SK-N-SH (cell line): Measurements from ENCODE around the gene PALLD. TPM values are rescaled to one million over a fixed set of nuclear protein-coding genes. Genes with fewer than 3 reads are reported as not detected.

Experiments
- CTCF ChIA-PET: fragments of 300-600, 350-600 bp; formaldehyde crosslinking; extraction: SDS; loops from one replicate; lab custom pipeline; 2021; lab: Yijun Ruan, JAX
- POLR2A ChIA-PET: fragments of 350-600 bp; sonication (Branson Sonifier 250); formaldehyde crosslinking; extraction: SDS; loops from one replicate; lab custom pipeline; 2020; ENCODE audit warnings: antibody characterized with exemption, inconsistent platforms; lab: Yijun Ruan, JAX
- DNase-seq: peaks from one replicate; pipeline ENCODE4 v3.0.0; 2012
- H2AFZ ChIP-seq: fragments of 200-600 bp; sonication (generic); 2 replicates; pipeline ENCODE4 v1.8.1; 2016; ENCODE audit warnings: antibody characterized with exemption, mild to moderate bottlenecking, low read depth
- H3F3A ChIP-seq: fragments of 200-600 bp; sonication (generic); replicated peaks from 2 replicates; pipeline ENCODE3; 2016; ENCODE audit warnings: antibody characterized with exemption, mild to moderate bottlenecking; ENCODE audit not compliant: insufficient read depth
- H3K27ac ChIP-seq, 2 experiments: fragments of 200-500 bp in 1 of 2; fragments of 200-600 bp in 1 of 2; sonication (Bioruptor generic) in 1 of 2; sonication (generic), shearing (Covaris generic) in 1 of 2; 2 replicates each; pipeline versions ENCODE4 v1.5.1 to v1.6.1; 2014 to 2016; ENCODE audit warnings: low read depth in 2 of 2, inconsistent platforms in 1 of 2, low read length in 1 of 2, mild to moderate bottlenecking in 1 of 2, mixed read lengths in 1 of 2
- H3K27me3 ChIP-seq: fragments of 200-600 bp; sonication (generic), shearing (Covaris generic); 2 replicates; pipeline ENCODE4 v1.6.1; 2016; ENCODE audit warnings: mixed run types; ENCODE audit not compliant: insufficient read depth
- H3K36me3 ChIP-seq, 2 experiments: fragments of 200-500 bp in 1 of 2; fragments of 200-600 bp in 1 of 2; sonication (Bioruptor generic) in 1 of 2; sonication (generic) in 1 of 2; replicated peaks in 1 of 2; 2 replicates each; pipeline versions ENCODE3 to v1.5.1; 2014 to 2016; ENCODE audit warnings: low read length in 1 of 2, mild to moderate bottlenecking in 1 of 2; ENCODE audit not compliant: insufficient read depth in 2 of 2, control insufficient read depth in 1 of 2
- H3K4me1 ChIP-seq, 2 experiments: fragments of 200-500 bp in 1 of 2; fragments of 200-600 bp in 1 of 2; sonication (Bioruptor generic) in 1 of 2; sonication (generic), shearing (Covaris generic) in 1 of 2; 2 replicates each; pipeline versions ENCODE4 v1.5.1 to v1.6.1; 2014 to 2016; ENCODE audit warnings: low read depth in 1 of 2, low read length in 1 of 2, mixed run types in 1 of 2; ENCODE audit not compliant: insufficient read depth in 2 of 2, control insufficient read depth in 1 of 2
- H3K4me2 ChIP-seq: fragments of 200-600 bp; sonication (generic), shearing (Covaris generic); 2 replicates; pipeline ENCODE4 v1.6.1; 2017; ENCODE audit warnings: mixed run types
- H3K4me3 ChIP-seq, 2 experiments: fragments of 200-500 bp in 1 of 2; fragments of 200-600 bp in 1 of 2; sonication (Bioruptor generic) in 1 of 2; sonication (generic), shearing (Covaris generic) in 1 of 2; 2 replicates each; pipeline versions ENCODE4 v1.5.1 to v1.8.1; 2014 to 2016; ENCODE audit warnings: low read depth in 2 of 2, inconsistent platforms in 1 of 2, low read length in 1 of 2, mild to moderate bottlenecking in 1 of 2, mixed read lengths in 1 of 2, moderate library complexity in 1 of 2
- H3K79me2 ChIP-seq: fragments of 200-600 bp; sonication (generic); 2 replicates; pipeline ENCODE4 v1.8.1; 2017; ENCODE audit warnings: mild to moderate bottlenecking; ENCODE audit not compliant: insufficient read depth
- H3K9ac ChIP-seq: fragments of 200-600 bp; sonication (generic); 2 replicates; pipeline ENCODE4 v1.6.1; 2017; ENCODE audit warnings: mixed run types
- H3K9me2 ChIP-seq: fragments of 200-600 bp; sonication (generic); 2 replicates; pipeline ENCODE4 v1.6.1; 2017; ENCODE audit warnings: mixed run types
- H3K9me3 ChIP-seq: fragments of 200-600 bp; sonication (generic); 2 replicates; pipeline ENCODE4 v1.6.1; 2017; ENCODE audit warnings: mixed run types, mild to moderate bottlenecking, moderate library complexity
- H4K20me1 ChIP-seq: fragments of 200-600 bp; sonication (generic); 2 replicates; pipeline ENCODE4 v1.6.1; 2017; ENCODE audit warnings: mild to moderate bottlenecking, mixed run types; ENCODE audit not compliant: insufficient read depth
- ELF1 ChIP-seq: IDR thresholded peaks from 2 replicates; pipeline ENCODE4 v1.4.0; 2012
- EZH2phosphoT487 ChIP-seq: fragments of 200-600 bp; sonication (generic); IDR thresholded peaks from 2 replicates; pipeline ENCODE4 v1.6.1; 2017; ENCODE audit warnings: low read depth, mixed run types, mild to moderate bottlenecking, antibody characterized with exemption, moderate library complexity, borderline replicate concordance
- FOSL2 ChIP-seq: IDR thresholded peaks from 2 replicates; pipeline ENCODE4 v1.4.0; 2012; ENCODE audit warnings: low read depth, mild to moderate bottlenecking, moderate library complexity, borderline replicate concordance
- FOXM1 ChIP-seq: IDR thresholded peaks from 2 replicates; pipeline ENCODE4 v1.4.0; 2012; ENCODE audit warnings: low read depth, mild to moderate bottlenecking
- MXI1 ChIP-seq: IDR thresholded peaks from 2 replicates; pipeline ENCODE4 v1.6.1; 2012; ENCODE audit warnings: mild to moderate bottlenecking, low read depth, low read length, improper control_type of control experiment
- NRF1 ChIP-seq: IDR thresholded peaks from 2 replicates; pipeline ENCODE4 v1.6.1; 2012; ENCODE audit warnings: low read depth, mild to moderate bottlenecking, low read length
- RAD21 ChIP-seq: IDR thresholded peaks from 2 replicates; pipeline ENCODE4 v1.6.1; 2012; ENCODE audit warnings: mild to moderate bottlenecking, low read length
- RXRA ChIP-seq: IDR thresholded peaks from 2 replicates; pipeline ENCODE4 v1.4.0; 2012; ENCODE audit warnings: low read depth, mild to moderate bottlenecking, borderline replicate concordance
- SMC3 ChIP-seq: IDR thresholded peaks from 2 replicates; pipeline ENCODE4 v1.6.1; 2012; ENCODE audit warnings: low read depth, low read length, improper control_type of control experiment
- TAF1 ChIP-seq: IDR thresholded peaks from 2 replicates; pipeline ENCODE4 v1.6.1; 2012; ENCODE audit warnings: low read depth, mild to moderate bottlenecking, low read length, moderate library complexity, borderline replicate concordance
- TEAD4 ChIP-seq: IDR thresholded peaks from 2 replicates; pipeline ENCODE4 v1.4.0; 2012; ENCODE audit warnings: mild to moderate bottlenecking, borderline replicate concordance; ENCODE audit not compliant: insufficient read depth
- WGBS: methylation state at CpG from one replicate; pipeline ENCODE4 v1.1.6; 2017; ENCODE audit warnings: low lambda C conversion rate; 5-methylcytosine and 5-hydroxymethylcytosine counted together
- polyA plus RNA-seq, 3 experiments: library from polyadenylated mRNA; depleted of rRNA; stranded (reverse); fragments of >200 nt; gene quantifications; 2 replicates each; pipeline ENCODE4 v1.2.3, GENCODE V29; 2012
- TF ChIP-seq, protein P1 (sequence below): IDR thresholded peaks from 2 replicates; pipeline ENCODE4 v1.6.1; 2012; ENCODE audit warnings: mild to moderate bottlenecking, low read depth, low read length, moderate library complexity
- TF ChIP-seq, protein P2 (sequence below): IDR thresholded peaks from 2 replicates; pipeline ENCODE4 v1.4.0; 2012; ENCODE audit warnings: low read depth
- TF ChIP-seq, protein P3 (sequence below): fragments of 150-350 bp; IDR thresholded peaks from 2 replicates; pipeline ENCODE4 v1.6.1; 2017; ENCODE audit warnings: antibody characterized with exemption, low read length, low read depth, borderline replicate concordance
- TF ChIP-seq, protein P4 (sequence below): IDR thresholded peaks from 2 replicates; pipeline ENCODE4; 2012
- TF ChIP-seq, protein P5 (sequence below): IDR thresholded peaks from 2 replicates; pipeline ENCODE4 v1.4.0; 2012; ENCODE audit warnings: low read depth, borderline replicate concordance
- TF ChIP-seq, protein P6 (sequence below): IDR thresholded peaks from 2 replicates; pipeline ENCODE4 v1.4.0; 2012; ENCODE audit warnings: low read depth, borderline replicate concordance
- TF ChIP-seq, protein P7 (sequence below): fragments of 150-350 bp; IDR thresholded peaks from 2 replicates; pipeline ENCODE4 v1.6.1; 2016; ENCODE audit warnings: mild to moderate bottlenecking, low read depth, low read length
- TF ChIP-seq, protein P8 (sequence below): fragments of 200-600 bp; sonication (generic); IDR thresholded peaks from 2 replicates; pipeline ENCODE4 v1.6.1; 2017; ENCODE audit warnings: antibody characterized with exemption, mild to moderate bottlenecking, moderate library complexity

The PALLD gene
- polyA plus RNA-seq, 1 of the 3 experiments (the other 2 are of a cell fraction): 33.0 TPM

DNA sequence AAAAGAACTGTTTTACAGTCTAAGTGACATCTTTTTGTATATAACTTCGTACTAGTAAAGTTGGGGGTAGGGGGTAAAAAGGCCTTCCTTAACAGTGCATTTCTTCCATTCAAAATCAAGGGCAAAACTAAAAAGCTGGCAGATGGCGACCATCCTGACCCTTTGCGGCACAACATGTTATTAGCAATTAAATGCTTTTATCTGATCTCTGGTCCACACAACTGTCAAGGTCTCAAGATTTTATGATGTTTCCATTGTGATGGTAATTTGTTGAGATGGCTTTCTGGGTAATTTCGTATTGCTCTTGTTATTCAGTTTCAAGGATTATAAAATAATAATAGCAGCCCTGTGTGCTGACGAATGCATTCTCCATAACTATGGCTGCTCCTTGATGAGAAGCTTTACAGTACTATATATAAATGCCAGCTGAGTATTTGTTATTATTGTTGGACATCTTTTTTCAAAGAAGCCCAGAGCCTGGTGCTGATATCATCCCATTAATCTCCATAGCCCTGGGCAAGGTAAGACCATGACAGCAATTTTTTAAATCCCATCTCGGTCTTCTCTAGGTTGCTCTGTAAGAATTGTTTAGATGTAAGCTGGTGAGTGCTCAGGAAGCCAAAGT, 423.7 kb downstream of the PALLD start:
- DNase-seq: peak; percentile 36
- no peaks in the 10 kb centered on the region for H3K9me2 ChIP-seq
- no peak overlapping the region for H3K9ac ChIP-seq
- no peak overlapping the region for H3K4me2 ChIP-seq
- 56% methylated on average over 6 of the region's 6 CpGs for WGBS
- 0 out of 2 replicates have a peak, but pooled peaks cover 3% of the 10 kb centered on the region for H3K79me2 ChIP-seq
- peak overlapping the region; percentile 43 to 97; a peak in 3 of 4 replicates for H3K27ac ChIP-seq
- CTCF ChIA-PET: interaction anchor here (0.8 to 7.9 kb wide), 25 partner anchors 9 to 737 kb away, joined by 3 to 103 read pairs (median 5); partner anchors contain the start of gene CBR4
- no peaks in the 10 kb centered on the region for H3K27me3 ChIP-seq
- H3K36me3 ChIP-seq: peaks cover 45 to 65% of the 10 kb centered on the region in 2 experiments
- H3K4me3 ChIP-seq: no peak overlapping the region; a peak in 1 of 4 replicates
- POLR2A ChIA-PET: interaction anchor here (0.6 to 2.3 kb wide), 5 partner anchors 87 to 699 kb away, joined by 3 to 9 read pairs (median 3); partner anchors contain the start of genes CBR4 and CLCN3
- H4K20me1 ChIP-seq: no peaks in the 10 kb centered on the region
- no peak overlapping the region; the same call in 1 of the 2 replicates for H2AFZ ChIP-seq
- peaks cover 0 to 32% of the 10 kb centered on the region in 2 experiments; a peak in 2 of 4 replicates for H3K4me1 ChIP-seq
- peaks cover 50% of the 10 kb centered on the region for H3F3A ChIP-seq
- H3K9me3 ChIP-seq: no peaks in the 10 kb centered on the region
- TF ChIP-seq ELF1 (no peak), FOXM1 (no peak), FOSL2 (no peak), EZH2phosphoT487 (no peak), RXRA (no peak), TEAD4 (no peak), MXI1 (peak; percentile 36; the same call in 1 of the 2 replicates), NRF1 (no peak), TAF1 (no peak), SMC3 (no peak), RAD21 (0 out of 2 replicates have a peak, but pooled peaks have one; percentile 1)
- TF ChIP-seq, protein P1, sequence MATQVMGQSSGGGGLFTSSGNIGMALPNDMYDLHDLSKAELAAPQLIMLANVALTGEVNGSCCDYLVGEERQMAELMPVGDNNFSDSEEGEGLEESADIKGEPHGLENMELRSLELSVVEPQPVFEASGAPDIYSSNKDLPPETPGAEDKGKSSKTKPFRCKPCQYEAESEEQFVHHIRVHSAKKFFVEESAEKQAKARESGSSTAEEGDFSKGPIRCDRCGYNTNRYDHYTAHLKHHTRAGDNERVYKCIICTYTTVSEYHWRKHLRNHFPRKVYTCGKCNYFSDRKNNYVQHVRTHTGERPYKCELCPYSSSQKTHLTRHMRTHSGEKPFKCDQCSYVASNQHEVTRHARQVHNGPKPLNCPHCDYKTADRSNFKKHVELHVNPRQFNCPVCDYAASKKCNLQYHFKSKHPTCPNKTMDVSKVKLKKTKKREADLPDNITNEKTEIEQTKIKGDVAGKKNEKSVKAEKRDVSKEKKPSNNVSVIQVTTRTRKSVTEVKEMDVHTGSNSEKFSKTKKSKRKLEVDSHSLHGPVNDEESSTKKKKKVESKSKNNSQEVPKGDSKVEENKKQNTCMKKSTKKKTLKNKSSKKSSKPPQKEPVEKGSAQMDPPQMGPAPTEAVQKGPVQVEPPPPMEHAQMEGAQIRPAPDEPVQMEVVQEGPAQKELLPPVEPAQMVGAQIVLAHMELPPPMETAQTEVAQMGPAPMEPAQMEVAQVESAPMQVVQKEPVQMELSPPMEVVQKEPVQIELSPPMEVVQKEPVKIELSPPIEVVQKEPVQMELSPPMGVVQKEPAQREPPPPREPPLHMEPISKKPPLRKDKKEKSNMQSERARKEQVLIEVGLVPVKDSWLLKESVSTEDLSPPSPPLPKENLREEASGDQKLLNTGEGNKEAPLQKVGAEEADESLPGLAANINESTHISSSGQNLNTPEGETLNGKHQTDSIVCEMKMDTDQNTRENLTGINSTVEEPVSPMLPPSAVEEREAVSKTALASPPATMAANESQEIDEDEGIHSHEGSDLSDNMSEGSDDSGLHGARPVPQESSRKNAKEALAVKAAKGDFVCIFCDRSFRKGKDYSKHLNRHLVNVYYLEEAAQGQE: no peak
- TF ChIP-seq, protein P2, sequence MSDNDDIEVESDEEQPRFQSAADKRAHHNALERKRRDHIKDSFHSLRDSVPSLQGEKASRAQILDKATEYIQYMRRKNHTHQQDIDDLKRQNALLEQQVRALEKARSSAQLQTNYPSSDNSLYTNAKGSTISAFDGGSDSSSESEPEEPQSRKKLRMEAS: no peak
- TF ChIP-seq, protein P3, sequence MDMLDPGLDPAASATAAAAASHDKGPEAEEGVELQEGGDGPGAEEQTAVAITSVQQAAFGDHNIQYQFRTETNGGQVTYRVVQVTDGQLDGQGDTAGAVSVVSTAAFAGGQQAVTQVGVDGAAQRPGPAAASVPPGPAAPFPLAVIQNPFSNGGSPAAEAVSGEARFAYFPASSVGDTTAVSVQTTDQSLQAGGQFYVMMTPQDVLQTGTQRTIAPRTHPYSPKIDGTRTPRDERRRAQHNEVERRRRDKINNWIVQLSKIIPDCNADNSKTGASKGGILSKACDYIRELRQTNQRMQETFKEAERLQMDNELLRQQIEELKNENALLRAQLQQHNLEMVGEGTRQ: no peak
- TF ChIP-seq, protein P4, sequence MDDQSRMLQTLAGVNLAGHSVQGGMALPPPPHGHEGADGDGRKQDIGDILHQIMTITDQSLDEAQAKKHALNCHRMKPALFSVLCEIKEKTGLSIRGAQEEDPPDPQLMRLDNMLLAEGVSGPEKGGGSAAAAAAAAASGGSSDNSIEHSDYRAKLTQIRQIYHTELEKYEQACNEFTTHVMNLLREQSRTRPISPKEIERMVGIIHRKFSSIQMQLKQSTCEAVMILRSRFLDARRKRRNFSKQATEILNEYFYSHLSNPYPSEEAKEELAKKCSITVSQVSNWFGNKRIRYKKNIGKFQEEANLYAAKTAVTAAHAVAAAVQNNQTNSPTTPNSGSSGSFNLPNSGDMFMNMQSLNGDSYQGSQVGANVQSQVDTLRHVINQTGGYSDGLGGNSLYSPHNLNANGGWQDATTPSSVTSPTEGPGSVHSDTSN: peak; percentile 12; the same call in 1 of the 2 replicates
- TF ChIP-seq, protein P5, sequence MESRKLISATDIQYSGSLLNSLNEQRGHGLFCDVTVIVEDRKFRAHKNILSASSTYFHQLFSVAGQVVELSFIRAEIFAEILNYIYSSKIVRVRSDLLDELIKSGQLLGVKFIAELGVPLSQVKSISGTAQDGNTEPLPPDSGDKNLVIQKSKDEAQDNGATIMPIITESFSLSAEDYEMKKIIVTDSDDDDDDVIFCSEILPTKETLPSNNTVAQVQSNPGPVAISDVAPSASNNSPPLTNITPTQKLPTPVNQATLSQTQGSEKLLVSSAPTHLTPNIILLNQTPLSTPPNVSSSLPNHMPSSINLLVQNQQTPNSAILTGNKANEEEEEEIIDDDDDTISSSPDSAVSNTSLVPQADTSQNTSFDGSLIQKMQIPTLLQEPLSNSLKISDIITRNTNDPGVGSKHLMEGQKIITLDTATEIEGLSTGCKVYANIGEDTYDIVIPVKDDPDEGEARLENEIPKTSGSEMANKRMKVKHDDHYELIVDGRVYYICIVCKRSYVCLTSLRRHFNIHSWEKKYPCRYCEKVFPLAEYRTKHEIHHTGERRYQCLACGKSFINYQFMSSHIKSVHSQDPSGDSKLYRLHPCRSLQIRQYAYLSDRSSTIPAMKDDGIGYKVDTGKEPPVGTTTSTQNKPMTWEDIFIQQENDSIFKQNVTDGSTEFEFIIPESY: no peak
- TF ChIP-seq, protein P6, sequence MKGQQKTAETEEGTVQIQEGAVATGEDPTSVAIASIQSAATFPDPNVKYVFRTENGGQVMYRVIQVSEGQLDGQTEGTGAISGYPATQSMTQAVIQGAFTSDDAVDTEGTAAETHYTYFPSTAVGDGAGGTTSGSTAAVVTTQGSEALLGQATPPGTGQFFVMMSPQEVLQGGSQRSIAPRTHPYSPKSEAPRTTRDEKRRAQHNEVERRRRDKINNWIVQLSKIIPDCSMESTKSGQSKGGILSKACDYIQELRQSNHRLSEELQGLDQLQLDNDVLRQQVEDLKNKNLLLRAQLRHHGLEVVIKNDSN: no peak
- TF ChIP-seq, protein P7, sequence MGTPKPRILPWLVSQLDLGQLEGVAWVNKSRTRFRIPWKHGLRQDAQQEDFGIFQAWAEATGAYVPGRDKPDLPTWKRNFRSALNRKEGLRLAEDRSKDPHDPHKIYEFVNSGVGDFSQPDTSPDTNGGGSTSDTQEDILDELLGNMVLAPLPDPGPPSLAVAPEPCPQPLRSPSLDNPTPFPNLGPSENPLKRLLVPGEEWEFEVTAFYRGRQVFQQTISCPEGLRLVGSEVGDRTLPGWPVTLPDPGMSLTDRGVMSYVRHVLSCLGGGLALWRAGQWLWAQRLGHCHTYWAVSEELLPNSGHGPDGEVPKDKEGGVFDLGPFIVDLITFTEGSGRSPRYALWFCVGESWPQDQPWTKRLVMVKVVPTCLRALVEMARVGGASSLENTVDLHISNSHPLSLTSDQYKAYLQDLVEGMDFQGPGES: no peak
- TF ChIP-seq, protein P8, sequence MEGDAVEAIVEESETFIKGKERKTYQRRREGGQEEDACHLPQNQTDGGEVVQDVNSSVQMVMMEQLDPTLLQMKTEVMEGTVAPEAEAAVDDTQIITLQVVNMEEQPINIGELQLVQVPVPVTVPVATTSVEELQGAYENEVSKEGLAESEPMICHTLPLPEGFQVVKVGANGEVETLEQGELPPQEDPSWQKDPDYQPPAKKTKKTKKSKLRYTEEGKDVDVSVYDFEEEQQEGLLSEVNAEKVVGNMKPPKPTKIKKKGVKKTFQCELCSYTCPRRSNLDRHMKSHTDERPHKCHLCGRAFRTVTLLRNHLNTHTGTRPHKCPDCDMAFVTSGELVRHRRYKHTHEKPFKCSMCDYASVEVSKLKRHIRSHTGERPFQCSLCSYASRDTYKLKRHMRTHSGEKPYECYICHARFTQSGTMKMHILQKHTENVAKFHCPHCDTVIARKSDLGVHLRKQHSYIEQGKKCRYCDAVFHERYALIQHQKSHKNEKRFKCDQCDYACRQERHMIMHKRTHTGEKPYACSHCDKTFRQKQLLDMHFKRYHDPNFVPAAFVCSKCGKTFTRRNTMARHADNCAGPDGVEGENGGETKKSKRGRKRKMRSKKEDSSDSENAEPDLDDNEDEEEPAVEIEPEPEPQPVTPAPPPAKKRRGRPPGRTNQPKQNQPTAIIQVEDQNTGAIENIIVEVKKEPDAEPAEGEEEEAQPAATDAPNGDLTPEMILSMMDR: no peak
